Liver (tissue), 9 donors: ENCODE data around the gene RNF13. TPM values are rescaled to one million over a fixed set of nuclear protein-coding genes. Genes with fewer than 3 reads are reported as not detected.
"Not testable (repeated sequence)": the region's sequence is repeated elsewhere in the genome, so short reads cannot be mapped to it uniquely, and the experiment has no call there.

Source experiments
- DNase-seq: peaks from one replicate; pipeline ENCODE4 v3.0.0-alpha.2; 2017; ENCODE audit warnings: low spot score
- H3K27ac ChIP-seq, 2 donors: one replicate each; pipeline ENCODE4 v1.7.0; 2013; ENCODE audit warnings: inconsistent platforms in 2 of 2, low read length in 2 of 2, control low read depth in 1 of 2, low read depth in 1 of 2, mild to moderate bottlenecking in 1 of 2
- H3K27me3 ChIP-seq, 4 donors: one replicate each; pipeline versions ENCODE4 v1.6.1 to v1.7.0; 2013; ENCODE audit warnings: low read length in 3 of 4, inconsistent platforms in 1 of 4, mild to moderate bottlenecking in 1 of 4, moderate library complexity in 1 of 4; ENCODE audit not compliant: control insufficient read depth in 4 of 4, insufficient read depth in 4 of 4
- H3K36me3 ChIP-seq, 4 donors: one replicate each; pipeline versions ENCODE4 v1.6.1 to v1.7.0; 2013; ENCODE audit warnings: low read length in 3 of 4, mild to moderate bottlenecking in 3 of 4, low read depth in 1 of 4, moderate library complexity in 1 of 4; ENCODE audit not compliant: control insufficient read depth in 4 of 4, insufficient read depth in 3 of 4
- H3K4me1 ChIP-seq, 4 donors: one replicate each; pipeline versions ENCODE4 v1.6.1 to v1.7.0; 2013; ENCODE audit warnings: low read length in 3 of 4, mild to moderate bottlenecking in 3 of 4, moderate library complexity in 1 of 4; ENCODE audit not compliant: control insufficient read depth in 4 of 4, insufficient read depth in 4 of 4
- H3K4me3 ChIP-seq, 3 donors: one replicate each; pipeline versions ENCODE4 v1.6.1 to v1.7.0; 2013; ENCODE audit warnings: low read length in 3 of 3, control low read depth in 1 of 3, low read depth in 1 of 3, mild to moderate bottlenecking in 1 of 3
- H3K9ac ChIP-seq, 2 donors: one replicate each; pipeline ENCODE4 v1.7.0; 2013; ENCODE audit warnings: low read length in 2 of 2, mild to moderate bottlenecking in 2 of 2, moderate library complexity in 2 of 2, control low read depth in 1 of 2, low read depth in 1 of 2
- H3K9me3 ChIP-seq, 4 donors: one replicate each; pipeline versions ENCODE4 v1.6.1 to v1.7.0; 2013; ENCODE audit warnings: low read length in 3 of 4; ENCODE audit not compliant: control insufficient read depth in 4 of 4
- EGR1 ChIP-seq, 2 donors: IDR thresholded peaks; 2 replicates each; pipeline ENCODE4 v1.6.1; 2016 to 2018; ENCODE audit warnings: antibody characterized with exemption in 2 of 2, low read depth in 2 of 2
- FOXA1 ChIP-seq: IDR thresholded peaks from 2 replicates; pipeline ENCODE4 v1.6.1; 2016; ENCODE audit warnings: antibody characterized with exemption
- FOXA2 ChIP-seq: IDR thresholded peaks from 2 replicates; pipeline ENCODE4 v1.6.1; 2016; ENCODE audit warnings: antibody characterized with exemption
- GABPA ChIP-seq, 2 donors: IDR thresholded peaks in 1 of 2; conservative IDR thresholded peaks in 1 of 2; 2 replicates each; pipeline ENCODE4 v1.6.1; 2016; ENCODE audit warnings: antibody characterized with exemption in 2 of 2, mild to moderate bottlenecking in 1 of 2, moderate library complexity in 1 of 2
- HNF4A ChIP-seq, 2 donors: conservative IDR thresholded peaks; 2 replicates each; pipeline ENCODE4 v1.6.1; 2016; ENCODE audit warnings: antibody characterized with exemption in 2 of 2, mild to moderate bottlenecking in 2 of 2
- HNF4G ChIP-seq: IDR thresholded peaks from 2 replicates; pipeline ENCODE4 v1.6.1; 2016; ENCODE audit warnings: antibody characterized with exemption
- JUND ChIP-seq, 2 donors: IDR thresholded peaks; 2 replicates each; pipeline ENCODE4 v1.6.1; 2016; ENCODE audit warnings: antibody characterized with exemption in 2 of 2
- NR2F2 ChIP-seq: IDR thresholded peaks from 2 replicates; pipeline ENCODE4 v1.6.1; 2016; ENCODE audit warnings: antibody characterized with exemption
- RAD21 ChIP-seq, 2 donors: IDR thresholded peaks; 2 replicates each; pipeline ENCODE4 v1.6.1; 2016; ENCODE audit warnings: antibody characterized with exemption in 2 of 2, mild to moderate bottlenecking in 2 of 2
- RXRA ChIP-seq, 2 donors: IDR thresholded peaks; 2 replicates each; pipeline ENCODE4 v1.6.1; 2017 to 2018; ENCODE audit warnings: antibody characterized with exemption in 2 of 2, mild to moderate bottlenecking in 1 of 2
- SP1 ChIP-seq: IDR thresholded peaks from 2 replicates; pipeline ENCODE4 v1.6.1; 2018; ENCODE audit warnings: antibody characterized with exemption, mild to moderate bottlenecking
- TAF1 ChIP-seq: conservative IDR thresholded peaks from 2 replicates; pipeline ENCODE4 v1.6.1; 2016; ENCODE audit warnings: antibody characterized with exemption, mild to moderate bottlenecking
- YY1 ChIP-seq: IDR thresholded peaks from 2 replicates; pipeline ENCODE4 v1.6.1; 2016; ENCODE audit warnings: antibody characterized with exemption, mild to moderate bottlenecking
- WGBS: extraction: QIAGEN DNeasy Blood & Tissue Kit; methylation state at CpG from one replicate; pipeline ENCODE4 v1.1.7; 2013; 5-methylcytosine and 5-hydroxymethylcytosine counted together
- polyA plus RNA-seq, 2 donors: library from polyadenylated mRNA; stranded (reverse) in 1 of 2; unstranded in 1 of 2; fragments of 200-250 nt in 1 of 2; fragments of >200 nt in 1 of 2; fragmentation: Nextera tagmentation in 1 of 2; extraction: Ambion mirVana in 1 of 2; gene quantifications; one replicate each; pipeline versions ENCODE4 v1.2.1 to v1.2.3, GENCODE V29; 2013 to 2015
- total RNA-seq, 2 donors: library from RNA; depleted of rRNA; stranded (reverse); fragments of >200 nt; gene quantifications; one replicate each; pipeline ENCODE4 v1.2.3, GENCODE V29; 2014
- TF ChIP-seq, protein P1 (sequence below): IDR thresholded peaks from 2 replicates; pipeline ENCODE4 v1.6.1; 2016; ENCODE audit warnings: antibody characterized with exemption
- TF ChIP-seq, protein P2 (sequence below): IDR thresholded peaks from 2 replicates; pipeline ENCODE4 v1.6.1; 2016; ENCODE audit warnings: antibody characterized with exemption
- TF ChIP-seq, protein P3 (sequence below): fragments of 150-350 bp; IDR thresholded peaks from 2 replicates; pipeline ENCODE4 v1.5.1; 2017; ENCODE audit warnings: improper control_type of control experiment, low read depth, low read length; ENCODE audit not compliant: missing input control
- TF ChIP-seq, protein P4 (sequence below): IDR thresholded peaks from 2 replicates; pipeline ENCODE4 v1.6.1; 2016; ENCODE audit warnings: antibody characterized with exemption, mild to moderate bottlenecking
- TF ChIP-seq, protein P5 (sequence below): IDR thresholded peaks from 2 replicates; pipeline ENCODE4 v1.6.1; 2016; ENCODE audit warnings: antibody characterized with exemption
- donor health status: healthy.
- donor health status: healthy.
- donor health status: healthy.
- donor health status: healthy.
- donor health status: healthy.

The RNF13 gene
- total and polyA plus RNA-seq, 4 donors, result 31.3 to 70.5 (median 59.9) TPM

DNA sequence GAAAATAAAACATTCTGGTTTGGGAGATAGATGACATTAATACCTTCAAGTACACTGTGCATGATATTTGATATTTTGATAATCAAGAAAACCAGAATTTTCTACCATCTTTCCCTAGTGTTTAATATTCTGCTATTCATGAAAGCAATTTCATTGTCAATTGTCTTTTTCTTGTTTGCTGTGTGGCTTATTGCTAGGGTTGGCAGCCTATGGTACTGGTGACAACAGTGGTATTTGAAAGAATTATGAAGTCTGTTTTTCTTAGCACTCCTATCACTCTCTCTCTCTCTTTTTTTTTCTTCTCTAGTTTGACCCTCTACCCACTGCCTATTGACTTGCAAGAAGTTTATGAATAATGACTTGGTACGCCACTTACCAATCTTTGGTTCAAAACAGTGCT is 15.4 kb downstream of the RNF13 start:
- 97% methylated on average over 1 of the region's 1 CpG for WGBS
- Histone ChIP-seq H3K9ac (no peak overlapping the region), H3K9me3 (peaks cover 4 to 7% (median 5%) of the 10 kb centered on the region in 4 donors), H3K4me1 (peaks cover 0 to 4% (median 0%) of the 10 kb centered on the region in 4 donors), H3K27me3 (no peaks in the 10 kb centered on the region), H3K27ac (no peak overlapping the region), H3K36me3 (peaks cover 0 to 2% (median 0%) of the 10 kb centered on the region in 4 donors), H3K4me3 (no peak overlapping the region)
- TF ChIP-seq, protein P1, sequence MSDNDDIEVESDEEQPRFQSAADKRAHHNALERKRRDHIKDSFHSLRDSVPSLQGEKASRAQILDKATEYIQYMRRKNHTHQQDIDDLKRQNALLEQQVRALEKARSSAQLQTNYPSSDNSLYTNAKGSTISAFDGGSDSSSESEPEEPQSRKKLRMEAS, result no peak
- no peak for TF ChIP-seq RXRA (IDR thresholded peaks at IDR 0.05)
- TF ChIP-seq TAF1, result no peak
- no peak for TF ChIP-seq GABPA (IDR thresholded peaks at IDR 0.05 in 1 of 2, conservative IDR thresholded peaks at IDR 0.05 in 1 of 2)
- TF ChIP-seq RAD21 (IDR thresholded peaks at IDR 0.05), result no peak
- TF ChIP-seq HNF4A (conservative IDR thresholded peaks at IDR 0.05), result no peak
- TF ChIP-seq FOXA2, result no peak
- no peak for TF ChIP-seq EGR1 (IDR thresholded peaks at IDR 0.05; ENCODE audit: low read depth in 2 of 2)
- TF ChIP-seq, protein P2, sequence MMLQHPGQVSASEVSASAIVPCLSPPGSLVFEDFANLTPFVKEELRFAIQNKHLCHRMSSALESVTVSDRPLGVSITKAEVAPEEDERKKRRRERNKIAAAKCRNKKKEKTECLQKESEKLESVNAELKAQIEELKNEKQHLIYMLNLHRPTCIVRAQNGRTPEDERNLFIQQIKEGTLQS, result no peak
- no peak for TF ChIP-seq NR2F2
- TF ChIP-seq, protein P3, sequence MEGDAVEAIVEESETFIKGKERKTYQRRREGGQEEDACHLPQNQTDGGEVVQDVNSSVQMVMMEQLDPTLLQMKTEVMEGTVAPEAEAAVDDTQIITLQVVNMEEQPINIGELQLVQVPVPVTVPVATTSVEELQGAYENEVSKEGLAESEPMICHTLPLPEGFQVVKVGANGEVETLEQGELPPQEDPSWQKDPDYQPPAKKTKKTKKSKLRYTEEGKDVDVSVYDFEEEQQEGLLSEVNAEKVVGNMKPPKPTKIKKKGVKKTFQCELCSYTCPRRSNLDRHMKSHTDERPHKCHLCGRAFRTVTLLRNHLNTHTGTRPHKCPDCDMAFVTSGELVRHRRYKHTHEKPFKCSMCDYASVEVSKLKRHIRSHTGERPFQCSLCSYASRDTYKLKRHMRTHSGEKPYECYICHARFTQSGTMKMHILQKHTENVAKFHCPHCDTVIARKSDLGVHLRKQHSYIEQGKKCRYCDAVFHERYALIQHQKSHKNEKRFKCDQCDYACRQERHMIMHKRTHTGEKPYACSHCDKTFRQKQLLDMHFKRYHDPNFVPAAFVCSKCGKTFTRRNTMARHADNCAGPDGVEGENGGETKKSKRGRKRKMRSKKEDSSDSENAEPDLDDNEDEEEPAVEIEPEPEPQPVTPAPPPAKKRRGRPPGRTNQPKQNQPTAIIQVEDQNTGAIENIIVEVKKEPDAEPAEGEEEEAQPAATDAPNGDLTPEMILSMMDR, result no peak
- TF ChIP-seq SP1, result no peak
- TF ChIP-seq, protein P4, sequence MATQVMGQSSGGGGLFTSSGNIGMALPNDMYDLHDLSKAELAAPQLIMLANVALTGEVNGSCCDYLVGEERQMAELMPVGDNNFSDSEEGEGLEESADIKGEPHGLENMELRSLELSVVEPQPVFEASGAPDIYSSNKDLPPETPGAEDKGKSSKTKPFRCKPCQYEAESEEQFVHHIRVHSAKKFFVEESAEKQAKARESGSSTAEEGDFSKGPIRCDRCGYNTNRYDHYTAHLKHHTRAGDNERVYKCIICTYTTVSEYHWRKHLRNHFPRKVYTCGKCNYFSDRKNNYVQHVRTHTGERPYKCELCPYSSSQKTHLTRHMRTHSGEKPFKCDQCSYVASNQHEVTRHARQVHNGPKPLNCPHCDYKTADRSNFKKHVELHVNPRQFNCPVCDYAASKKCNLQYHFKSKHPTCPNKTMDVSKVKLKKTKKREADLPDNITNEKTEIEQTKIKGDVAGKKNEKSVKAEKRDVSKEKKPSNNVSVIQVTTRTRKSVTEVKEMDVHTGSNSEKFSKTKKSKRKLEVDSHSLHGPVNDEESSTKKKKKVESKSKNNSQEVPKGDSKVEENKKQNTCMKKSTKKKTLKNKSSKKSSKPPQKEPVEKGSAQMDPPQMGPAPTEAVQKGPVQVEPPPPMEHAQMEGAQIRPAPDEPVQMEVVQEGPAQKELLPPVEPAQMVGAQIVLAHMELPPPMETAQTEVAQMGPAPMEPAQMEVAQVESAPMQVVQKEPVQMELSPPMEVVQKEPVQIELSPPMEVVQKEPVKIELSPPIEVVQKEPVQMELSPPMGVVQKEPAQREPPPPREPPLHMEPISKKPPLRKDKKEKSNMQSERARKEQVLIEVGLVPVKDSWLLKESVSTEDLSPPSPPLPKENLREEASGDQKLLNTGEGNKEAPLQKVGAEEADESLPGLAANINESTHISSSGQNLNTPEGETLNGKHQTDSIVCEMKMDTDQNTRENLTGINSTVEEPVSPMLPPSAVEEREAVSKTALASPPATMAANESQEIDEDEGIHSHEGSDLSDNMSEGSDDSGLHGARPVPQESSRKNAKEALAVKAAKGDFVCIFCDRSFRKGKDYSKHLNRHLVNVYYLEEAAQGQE, result no peak
- TF ChIP-seq HNF4G, result no peak
- no peak for TF ChIP-seq FOXA1
- no peak for TF ChIP-seq YY1
- TF ChIP-seq JUND (IDR thresholded peaks at IDR 0.05), result no peak
- TF ChIP-seq, protein P5, sequence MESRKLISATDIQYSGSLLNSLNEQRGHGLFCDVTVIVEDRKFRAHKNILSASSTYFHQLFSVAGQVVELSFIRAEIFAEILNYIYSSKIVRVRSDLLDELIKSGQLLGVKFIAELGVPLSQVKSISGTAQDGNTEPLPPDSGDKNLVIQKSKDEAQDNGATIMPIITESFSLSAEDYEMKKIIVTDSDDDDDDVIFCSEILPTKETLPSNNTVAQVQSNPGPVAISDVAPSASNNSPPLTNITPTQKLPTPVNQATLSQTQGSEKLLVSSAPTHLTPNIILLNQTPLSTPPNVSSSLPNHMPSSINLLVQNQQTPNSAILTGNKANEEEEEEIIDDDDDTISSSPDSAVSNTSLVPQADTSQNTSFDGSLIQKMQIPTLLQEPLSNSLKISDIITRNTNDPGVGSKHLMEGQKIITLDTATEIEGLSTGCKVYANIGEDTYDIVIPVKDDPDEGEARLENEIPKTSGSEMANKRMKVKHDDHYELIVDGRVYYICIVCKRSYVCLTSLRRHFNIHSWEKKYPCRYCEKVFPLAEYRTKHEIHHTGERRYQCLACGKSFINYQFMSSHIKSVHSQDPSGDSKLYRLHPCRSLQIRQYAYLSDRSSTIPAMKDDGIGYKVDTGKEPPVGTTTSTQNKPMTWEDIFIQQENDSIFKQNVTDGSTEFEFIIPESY, result no peak
- DNase-seq, result no peak

DNA sequence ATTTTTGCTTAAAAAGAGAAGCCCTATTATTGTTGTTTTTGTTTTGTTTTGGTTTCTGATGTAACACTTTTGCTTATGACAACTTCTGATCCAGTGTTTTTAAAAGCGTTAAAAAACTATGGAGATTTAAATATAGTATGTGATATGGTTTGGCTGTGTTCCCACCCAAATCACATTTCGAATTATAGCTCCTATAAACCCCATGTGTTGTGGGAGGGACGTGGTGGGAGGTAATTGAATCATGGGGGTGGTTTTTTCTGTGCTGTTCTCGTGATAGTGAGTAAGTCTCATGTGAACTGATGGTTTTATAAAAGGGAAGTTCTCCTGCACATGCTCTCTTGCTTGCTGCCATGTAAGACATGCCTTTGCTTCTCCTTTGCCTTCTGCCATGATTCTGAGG is 16.6 kb downstream of the RNF13 start:
- H3K4me3 ChIP-seq, H3K9ac ChIP-seq, H3K27me3 ChIP-seq, H3K27ac ChIP-seq, H3K4me1 ChIP-seq, DNase-seq, H3K9me3 ChIP-seq, H3K36me3 ChIP-seq: not testable (repeated sequence)
- WGBS, result 94% methylated on average over 4 of the region's 4 CpGs
